T-helper 9 cell (primary cell): ENCODE data around the gene NCCRP1.

Experiments
- DNase-seq: peaks from one replicate; pipeline ENCODE4 v3.0.0-alpha.2; 2020

Gene NCCRP1

GRCh38 chr19:39247701-39248664, 51.2 kb downstream of the NCCRP1 start:
- no peak for DNase-seq

- no peak for DNase-seq
Measured at GRCh38 chr19:39248806-39249205, 52.0 kb downstream of the NCCRP1 start, which contains the start of gene IFNL4. Gene IFNL4 (minus strand): TSS chr19:39248856.

GRCh38 chr19:39251081-39251480, 54.3 kb downstream of the NCCRP1 start:
- DNase-seq = no peak
